Measurements from ENCODE around the gene TEDC2. TPM values are rescaled to one million over a fixed set of nuclear protein-coding genes. Genes with fewer than 3 reads are reported as not detected.

The TEDC2 gene
- total and polyA plus RNA-seq, 9 of the 15 experiments (the other 6 are each of a cell fraction or from before 2014, with no cell fraction given) = 0.75 to 57.0 (median 17.6) TPM

GRCh38 chr16:2497116-2497630 is 37.3 kb downstream of the TEDC2 start:
- peak overlapping the region; percentile 37 to 83; a peak in 3 of 4 replicates for H3K9ac ChIP-seq (ENCODE audit: insufficient read depth in 1 of 2, low read depth in 2 of 2, low read length in 2 of 2)
- FAIRE-seq = peak; percentile 87
- BruUV-seq (replicated peaks) = no TSS peak
- TF ChIP-seq ZNF780A (CRISPR knock-in tag; IDR thresholded peaks at IDR 0.05) (no peak), SP1 (CRISPR knock-in tag; IDR thresholded peaks at IDR 0.05) (peak; percentile 50; the same call in 1 of the 2 replicates), RFX7 (CRISPR knock-in tag; IDR thresholded peaks at IDR 0.05) (no peak), ZNF655 (CRISPR knock-in tag; IDR thresholded peaks at IDR 0.05) (no peak), ZNF197 (CRISPR knock-in tag; IDR thresholded peaks at IDR 0.05; ENCODE audit: low read depth) (no peak), ZBTB9 (CRISPR knock-in tag; IDR thresholded peaks at IDR 0.05) (peak; percentile 99), RCOR1 (IDR thresholded peaks at IDR 0.05; ENCODE audit: borderline replicate concordance in 1 of 2, low read depth in 2 of 2, low read length in 2 of 2) (no peak), RB1 (IDR thresholded peaks at IDR 0.05; ENCODE audit: low read depth) (peak; percentile 53; the same call in 1 of the 2 replicates), GTF2B (IDR thresholded peaks at IDR 0.05; ENCODE audit: extremely low read depth, insufficient read length) (no peak), RAD21 (CRISPR knock-in tag; conservative IDR thresholded peaks at IDR 0.05 in 1 of 2, IDR thresholded peaks at IDR 0.05 in 1 of 2) (peak; percentile 51 to 78), SMC3 (conservative IDR thresholded peaks at IDR 0.05; ENCODE audit: insufficient read depth, low read depth, low read length) (0 out of 2 replicates have a peak, but pooled peaks have one; percentile 21), MYNN (IDR thresholded peaks at IDR 0.05) (0 out of 2 replicates have a peak, but pooled peaks have one; percentile 32), MYNN (CRISPR knock-in tag; IDR thresholded peaks at IDR 0.05) (no peak), ZNF668 (CRISPR knock-in tag; IDR thresholded peaks at IDR 0.05) (no peak), FOXM1 (IDR thresholded peaks at IDR 0.05; ENCODE audit: low read depth) (no peak), FOXM1 (CRISPR knock-in tag; IDR thresholded peaks at IDR 0.05; ENCODE audit: low read depth) (no peak), SMAD4 (CRISPR knock-in tag; conservative IDR thresholded peaks at IDR 0.05) (peak; percentile 88), KLF1 (tag; IDR thresholded peaks at IDR 0.05) (no peak), ZNF263 (CRISPR knock-in tag; IDR thresholded peaks at IDR 0.05; ENCODE audit: borderline replicate concordance) (peak; percentile 55; the same call in 1 of the 2 replicates), ZFP30 (CRISPR knock-in tag; IDR thresholded peaks at IDR 0.05; ENCODE audit: borderline replicate concordance) (no peak)

More at GRCh38 chr16:2497116-2497630, 37.3 kb downstream of the TEDC2 start:
- Histone ChIP-seq H3K27me3 (ENCODE audit: control insufficient read depth in 2 of 2, insufficient read depth in 2 of 2, low read length in 2 of 2) (no peaks in the 10 kb centered on the region), H3K4me1 (replicated peaks in 1 of 2; ENCODE audit: control insufficient read depth in 2 of 2, insufficient read depth in 2 of 2, low read length in 2 of 2) (peaks cover 22 to 65% of the 10 kb centered on the region in 2 experiments), H3K9me1 (ENCODE audit: control insufficient read depth, insufficient read depth, low read length) (no peaks in the 10 kb centered on the region), H3K79me2 (ENCODE audit: control insufficient read depth, insufficient read depth, low read length) (peaks cover 22% of the 10 kb centered on the region), H3K27ac (ENCODE audit: extremely low read depth, low read depth, low read length) (peak overlapping the region; percentile 47; the same call in 1 of the 3 replicates), H2AFZ (ENCODE audit: low read depth, low read length) (no peak overlapping the region), H3K4me2 (ENCODE audit: insufficient read depth, low read length) (peak overlapping the region; percentile 57; the same call in 1 of the 2 replicates), H4K20me1 (replicated peaks; ENCODE audit: control insufficient read depth, insufficient read depth, low read length) (peaks cover 6% of the 10 kb centered on the region), H3K4me3 (no peak overlapping the region), H3K9me3 (replicated peaks; ENCODE audit: control insufficient read depth, insufficient read depth, low read depth, low read length) (no peaks in the 10 kb centered on the region), H3K36me3 (ENCODE audit: control insufficient read depth, insufficient read depth, low read length) (peaks cover 61% of the 10 kb centered on the region; the same call in 2 of the 3 replicates)
- in situ Hi-C loops (cut with MboI) (no loop called here), intact Hi-C loops (cut with micrococcal nuclease) (loop anchor here (5.0 kb wide), 1 partner anchor 300 kb away; the partner anchor contains the start of gene CASKIN1)
- ChIA-PET CTCF (ENCODE audit: low intra/inter-chr PET ratio) (no interaction called here), POLR2A (interaction anchor here (1.4 to 1.5 kb wide), 2 partner anchors 14 to 17 kb away, joined by 4 to 5 read pairs; partner anchors contain the start of gene ATP6V0C)
- 48% methylated on average over 16 of the region's 21 CpGs for WGBS (ENCODE audit: insufficient coverage, low coverage, missing lambda C conversion rate)
- ATAC-seq (peak; percentile 82), DNase-seq (ENCODE audit: extremely low read depth in 1 of 4, low spot score in 3 of 4) (peak; percentile 85 to 92 (median 88))

Measured in K562 (cell line).